Measurements from ENCODE around the gene FRS3. TPM values are rescaled to one million over a fixed set of nuclear protein-coding genes. Genes with fewer than 3 reads are reported as not detected.
"Not testable (repeated sequence)": the region's sequence is repeated elsewhere in the genome, so short reads cannot be mapped to it uniquely, and the experiment has no call there.

FRS3 gene
- total and polyA plus RNA-seq, 8 donors: 0.29 to 22.2 (median 3.6) TPM

- no peaks in the 10 kb centered on the region for H3K27me3 ChIP-seq
- intact Hi-C loops (cut with DNase I; ENCODE audit: low total_unique reads): no loop called here
- TF ChIP-seq POLR2AphosphoS5 (IDR thresholded peaks at IDR 0.05): no peak
- no peak for TF ChIP-seq POLR2A (IDR thresholded peaks at IDR 0.05)
- TF ChIP-seq EP300 (IDR thresholded peaks at IDR 0.05): no peak
- TF ChIP-seq CTCF (IDR thresholded peaks at IDR 0.05): no peak
- H3K4me3 ChIP-seq: no peak overlapping the region
- H3K36me3 ChIP-seq: peaks cover 29 to 54% (median 43%) of the 10 kb centered on the region in 4 donors
- no peaks in the 10 kb centered on the region for H3K9me3 ChIP-seq
- peaks cover 25 to 45% (median 31%) of the 10 kb centered on the region in 4 donors for H3K4me1 ChIP-seq
- peak overlapping the region; percentile 51 to 82 (median 75) for H3K27ac ChIP-seq
- 92 to 96% (median 94%) methylated on average over 8 of the region's 8 CpGs for WGBS, 5 donors
- no peak for DNase-seq
These were observed 10.3 kb downstream of the FRS3 start for GRCh38 chr6:41769376-41769775.

- DNase-seq: peak; percentile 73 to 76
- H3K36me3 ChIP-seq: peaks cover 25 to 47% (median 37%) of the 10 kb centered on the region in 4 donors
- no peak overlapping the region for H3K4me3 ChIP-seq
- intact Hi-C loops (cut with DNase I; ENCODE audit: low total_unique reads): no loop called here
- peaks cover 25 to 39% (median 31%) of the 10 kb centered on the region in 4 donors for H3K4me1 ChIP-seq
- 32 to 53% (median 49%) methylated on average over 10 of the region's 10 CpGs for WGBS, 5 donors
- no peaks in the 10 kb centered on the region for H3K27me3 ChIP-seq
- TF ChIP-seq POLR2AphosphoS5 (IDR thresholded peaks at IDR 0.05): peak in 2 of 3 donors; percentile 60 to 70
- no peak for TF ChIP-seq POLR2A (IDR thresholded peaks at IDR 0.05)
- peak overlapping the region; percentile 65 to 83 (median 76) for H3K27ac ChIP-seq
- H3K9me3 ChIP-seq: no peaks in the 10 kb centered on the region
These were observed 11.0 kb downstream of the FRS3 start for GRCh38 chr6:41768545-41769308.

- peak; percentile 86 to 89 for DNase-seq
- no peak for TF ChIP-seq EP300 (IDR thresholded peaks at IDR 0.05)
- TF ChIP-seq POLR2A (IDR thresholded peaks at IDR 0.05): no peak
- TF ChIP-seq POLR2AphosphoS5 (IDR thresholded peaks at IDR 0.05): peak in 1 of 3 donors; percentile 59
- TF ChIP-seq CTCF (IDR thresholded peaks at IDR 0.05): no peak
- H3K4me1 ChIP-seq: peaks cover 25 to 37% (median 31%) of the 10 kb centered on the region in 4 donors
- intact Hi-C loops (cut with DNase I; ENCODE audit: low total_unique reads): no loop called here
- 26 to 42% (median 35%) methylated on average over 6 to 12 of the region's 12 CpGs for WGBS, 5 donors
- H3K27me3 ChIP-seq: no peaks in the 10 kb centered on the region
- H3K9me3 ChIP-seq: no peaks in the 10 kb centered on the region
- no peak overlapping the region for H3K4me3 ChIP-seq
- H3K36me3 ChIP-seq: peaks cover 20 to 33% (median 22%) of the 10 kb centered on the region in 4 donors
- H3K27ac ChIP-seq: peak overlapping the region; percentile 65 to 83 (median 76)
These were observed 12.4 kb downstream of the FRS3 start for GRCh38 chr6:41767112-41767833.

GRCh38 chr6:41766043-41766664 lies 13.5 kb downstream of the FRS3 start:
- intact Hi-C loops (cut with DNase I; ENCODE audit: low total_unique reads); DNase-seq; H3K9me3 ChIP-seq; H3K27me3 ChIP-seq; H3K4me3 ChIP-seq: not testable (repeated sequence)
- H3K4me1 ChIP-seq: peaks cover 25 to 37% (median 31%) of the 10 kb centered on the region in 4 donors
- H3K36me3 ChIP-seq: peaks cover 10 to 21% (median 11%) of the 10 kb centered on the region in 4 donors
- H3K27ac ChIP-seq: peak overlapping the region in 3 of 5 donors; percentile 65 to 82 (median 76)
- 76 to 94% (median 92%) methylated on average over 4 of the region's 4 CpGs for WGBS, 5 donors

- WGBS, 5 donors: 21 to 52% (median 45%) methylated on average over 2 of the region's 2 CpGs
These were observed 16.2 kb downstream of the FRS3 start for GRCh38 chr6:41763470-41763869.

More at GRCh38 chr6:41763470-41763869, 16.2 kb downstream of the FRS3 start:
- Histone ChIP-seq H3K27me3 (no peaks in the 10 kb centered on the region), H3K27ac (no peak overlapping the region), H3K36me3 (no peaks in the 10 kb centered on the region), H3K4me3 (no peak overlapping the region), H3K4me1 (peaks cover 25 to 47% (median 34%) of the 10 kb centered on the region in 4 donors), H3K9me3 (no peaks in the 10 kb centered on the region)
- intact Hi-C loops (cut with DNase I; ENCODE audit: low total_unique reads): no loop called here
- TF ChIP-seq CTCF (IDR thresholded peaks at IDR 0.05) (no peak), EP300 (IDR thresholded peaks at IDR 0.05) (no peak), POLR2AphosphoS5 (IDR thresholded peaks at IDR 0.05) (no peak), POLR2A (IDR thresholded peaks at IDR 0.05) (no peak)
- peak in 1 of 2 donors; percentile 62 for DNase-seq
